HG03108 (cell line): ENCODE measurements around the gene CNTNAP2.

Experiments used
- ATAC-seq: cut with Tn5 transposase; IDR thresholded peaks from one replicate; pipeline ENCODE4 v1.9.1; 2021; ENCODE audit warnings: moderate library complexity; ENCODE audit not compliant: unreplicated experiment

The CNTNAP2 gene

DNA sequence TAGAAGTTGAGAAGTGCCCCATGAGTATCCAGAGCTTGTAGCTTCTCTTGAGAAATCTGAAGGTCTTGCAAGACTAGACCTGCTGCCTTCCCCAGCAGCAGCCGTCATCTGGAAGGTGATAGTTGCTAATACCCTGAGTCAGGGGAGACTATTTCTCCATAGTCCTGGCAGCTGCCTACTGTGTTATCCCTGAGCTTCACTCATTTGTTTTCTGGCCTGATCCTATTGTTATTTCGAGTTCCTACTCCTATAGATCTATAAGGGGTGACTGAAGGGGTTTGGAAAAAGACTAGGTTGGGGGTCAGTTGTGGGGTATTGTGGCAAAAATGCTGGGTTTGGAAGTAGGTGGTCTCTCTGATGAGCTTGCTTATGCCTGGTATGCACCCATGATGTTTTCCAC, 297.8 kb downstream of the CNTNAP2 start:
- no peak for ATAC-seq

DNA sequence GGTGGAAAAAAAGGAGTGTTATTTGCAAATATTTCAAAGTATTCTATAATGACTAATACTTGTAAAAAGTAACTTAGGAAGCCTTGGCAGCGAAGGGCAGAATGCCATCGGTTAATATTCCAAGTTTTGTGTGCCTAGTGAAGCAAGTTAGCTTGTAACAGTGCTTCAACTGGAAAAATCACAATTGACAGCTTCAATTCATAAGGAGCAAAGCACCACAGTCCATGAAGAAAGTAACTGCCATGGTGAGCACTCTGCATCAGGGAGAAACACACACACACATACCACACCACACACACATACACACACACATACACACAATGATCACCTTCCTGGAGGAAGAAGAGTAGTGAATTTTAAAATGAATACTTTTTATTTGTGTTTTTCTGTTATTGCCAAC, 298.3 kb downstream of the CNTNAP2 start:
- ATAC-seq, result no peak

DNA sequence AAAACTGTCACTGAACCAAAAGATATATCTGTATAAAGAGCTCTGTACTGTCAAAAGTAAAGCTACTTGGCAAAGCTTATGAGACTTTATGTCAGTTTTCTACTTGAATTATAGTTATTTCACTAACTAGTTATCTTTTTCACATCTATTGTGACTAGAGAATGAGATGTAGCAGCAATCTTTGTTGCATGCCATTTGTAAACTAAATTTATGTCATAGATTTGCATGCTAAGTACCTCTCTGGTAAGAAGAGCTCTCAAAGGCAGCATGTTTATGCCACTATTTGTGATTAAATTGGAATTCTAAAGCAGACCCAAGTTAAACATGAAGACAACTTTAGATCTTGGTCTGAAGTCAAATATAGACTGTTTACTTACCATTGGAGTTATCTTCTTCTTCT, 300.6 kb downstream of the CNTNAP2 start:
- no peak for ATAC-seq

DNA sequence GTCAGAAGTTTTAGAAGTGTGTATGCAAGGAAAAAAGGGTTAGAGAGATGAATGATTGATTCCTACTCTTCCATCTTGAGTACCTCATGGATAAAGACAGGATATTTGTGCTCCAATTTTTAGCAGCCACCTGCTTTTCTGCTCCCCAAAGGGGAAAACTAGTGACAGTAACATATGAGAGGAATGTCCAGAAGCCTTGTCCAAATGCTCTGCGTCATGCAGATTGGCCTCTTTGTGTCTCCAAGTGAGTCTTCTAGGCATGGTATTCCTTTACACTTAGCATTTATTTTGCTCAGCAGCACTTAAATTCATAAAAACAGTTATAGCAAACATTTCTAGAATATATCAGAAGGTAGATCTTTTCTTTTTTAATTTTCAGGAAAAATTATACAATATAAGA, 306.8 kb downstream of the CNTNAP2 start:
- ATAC-seq, result no peak

DNA sequence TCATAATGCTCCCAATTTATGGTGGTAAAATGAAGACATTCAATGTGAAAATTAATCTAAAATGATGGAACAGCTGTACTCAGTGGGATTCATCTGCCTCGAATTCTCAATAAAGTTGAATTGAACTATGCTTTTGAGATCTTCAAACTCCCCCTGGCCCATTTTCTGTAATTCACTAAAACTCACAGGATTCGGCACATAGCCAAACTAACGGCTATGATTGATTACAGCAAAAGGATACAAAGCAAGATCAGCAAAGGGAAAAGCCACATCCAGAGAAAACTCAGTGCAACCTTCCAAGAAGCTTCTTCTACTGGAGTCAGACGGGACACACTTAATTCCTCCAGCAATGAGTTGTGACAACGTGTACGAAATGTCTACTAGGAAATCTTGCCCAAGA, 307.5 kb downstream of the CNTNAP2 start:
- no peak for ATAC-seq

DNA sequence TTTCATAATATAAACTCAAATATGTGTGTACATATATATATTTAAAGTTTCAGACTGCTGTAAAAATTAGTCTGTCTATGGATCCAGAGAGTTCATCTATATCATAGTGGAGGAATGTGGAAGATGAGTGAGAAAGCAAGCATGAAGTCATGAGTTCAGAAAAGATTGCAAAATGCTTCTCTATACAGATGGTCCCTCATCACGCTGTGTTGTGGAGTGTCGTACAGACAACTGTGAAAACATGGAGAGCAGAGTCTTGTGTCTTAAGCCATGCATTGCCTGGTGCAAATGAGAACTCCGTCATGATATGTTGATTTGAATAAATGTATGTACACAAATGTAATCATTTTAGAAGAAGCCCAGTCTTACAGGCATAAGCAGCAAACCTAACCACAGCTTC, 316.9 kb downstream of the CNTNAP2 start:
- ATAC-seq, result no peak

DNA sequence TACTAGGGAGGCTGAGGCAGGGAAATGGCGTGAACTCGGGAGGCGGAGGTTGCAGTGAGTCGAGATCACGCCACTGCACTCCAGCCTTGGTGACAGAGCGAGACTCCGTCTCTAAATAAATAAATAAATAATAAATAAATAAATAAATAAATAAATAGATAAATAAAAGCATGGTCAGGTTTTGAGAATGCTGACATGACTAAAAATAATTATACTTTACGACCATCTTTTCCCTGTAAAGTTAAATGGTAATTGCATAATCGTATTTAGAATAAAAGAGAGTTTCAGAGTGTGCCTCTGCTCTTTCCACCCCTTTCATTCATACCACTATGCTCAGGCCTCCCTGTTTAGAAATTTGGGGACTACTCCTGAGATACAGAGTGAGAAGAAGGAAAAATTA, 326.5 kb downstream of the CNTNAP2 start:
- no peak for ATAC-seq

DNA sequence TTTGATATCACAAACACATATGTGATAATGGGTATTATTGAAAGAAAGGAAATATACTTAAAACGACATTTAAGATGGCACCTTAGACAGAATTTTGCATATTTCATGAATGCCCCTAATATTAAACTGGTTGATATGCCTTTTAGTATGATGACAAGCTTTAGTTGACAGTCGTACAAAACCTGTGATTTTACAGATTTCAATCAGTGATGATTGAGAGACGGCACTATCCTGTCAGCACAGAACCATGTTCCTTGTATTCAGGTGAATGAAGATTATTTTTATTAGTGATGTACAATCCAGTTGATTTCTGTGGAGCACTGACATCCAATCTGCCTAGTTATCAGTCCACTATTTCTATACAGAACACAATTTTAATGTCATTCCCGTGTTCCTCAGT, 333.0 kb downstream of the CNTNAP2 start:
- no peak for ATAC-seq

DNA sequence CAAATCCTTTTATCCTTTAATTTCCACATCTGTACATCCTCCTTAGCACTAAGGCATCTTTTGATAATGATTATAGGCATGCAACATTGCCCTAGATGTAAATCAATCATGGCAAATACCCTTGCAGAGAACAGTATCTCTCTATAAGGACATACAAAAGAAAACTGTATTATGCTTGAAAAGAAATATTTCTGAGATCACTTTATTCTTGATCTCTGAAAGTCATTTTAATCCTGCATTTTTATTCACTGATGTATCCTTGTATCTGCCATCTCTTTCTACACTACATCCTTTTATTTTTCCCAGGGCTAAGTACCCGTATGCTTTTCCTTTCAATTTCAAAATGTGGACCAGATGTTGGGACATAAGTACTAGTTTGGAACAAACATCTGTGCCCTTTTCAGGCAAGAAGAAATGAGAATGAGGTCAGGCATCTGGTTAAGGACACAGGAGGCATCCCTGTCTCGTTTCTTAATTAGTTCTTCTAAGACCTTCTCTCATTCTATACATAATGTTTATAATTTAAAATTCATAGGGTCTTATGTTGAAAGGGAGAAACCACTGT, 338.6 kb downstream of the CNTNAP2 start:
- ATAC-seq, result no peak

DNA sequence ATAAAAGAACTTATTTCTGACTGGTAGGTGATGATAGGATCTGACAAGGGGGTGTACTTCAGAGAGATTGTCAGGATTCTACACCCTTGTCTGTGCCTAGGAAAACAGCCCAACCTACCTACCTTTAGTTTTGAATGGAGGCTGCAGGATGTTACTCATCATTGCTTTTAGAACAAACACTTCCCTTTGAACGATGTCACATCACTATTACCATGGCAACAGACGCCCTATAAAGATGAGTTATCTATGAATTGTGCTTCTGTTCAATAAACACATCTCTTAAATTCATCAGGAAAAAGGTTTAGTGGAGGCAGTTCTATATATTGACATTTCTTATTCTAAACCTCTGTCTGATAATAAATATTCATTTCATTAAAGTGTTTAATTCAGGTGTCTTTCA, 362.4 kb downstream of the CNTNAP2 start:
- no peak for ATAC-seq

DNA sequence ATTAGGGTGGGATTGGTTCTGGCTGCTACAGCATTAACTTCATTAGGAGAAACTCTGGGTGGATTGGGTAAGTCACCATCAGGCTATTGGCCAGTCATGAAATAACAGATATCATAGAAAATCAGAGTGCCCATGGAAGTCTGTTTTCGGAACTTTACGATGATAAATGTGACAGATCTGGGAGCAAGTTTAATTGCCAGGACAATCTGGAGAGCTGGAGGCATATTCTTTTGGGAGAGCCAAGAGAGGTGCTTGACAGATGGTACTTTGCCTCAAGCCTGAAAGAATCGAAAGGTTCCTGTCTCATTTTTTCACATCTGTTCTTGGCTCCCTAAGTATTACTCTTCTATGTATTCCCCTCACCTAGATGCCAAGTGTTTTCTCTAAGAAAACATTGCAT, 369.9 kb downstream of the CNTNAP2 start:
- no peak for ATAC-seq

DNA sequence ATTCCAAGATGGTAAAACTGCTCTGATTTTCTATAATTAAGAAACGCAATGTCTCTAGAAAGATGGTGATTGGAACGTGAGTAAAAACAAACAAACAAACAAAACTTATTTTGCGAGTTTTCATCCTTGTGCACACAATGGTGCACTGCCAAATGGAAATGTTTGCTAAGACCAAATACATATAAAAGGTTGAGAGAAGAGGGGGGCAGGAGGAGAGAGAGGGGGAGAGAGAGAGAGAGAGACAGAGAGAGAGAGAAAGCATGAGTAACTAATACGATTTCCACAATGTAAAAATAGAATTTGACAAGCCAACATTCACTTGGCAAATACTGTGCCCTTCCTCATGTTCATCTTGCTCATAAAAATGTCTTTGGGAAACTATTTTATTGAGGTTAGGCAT, 375.4 kb downstream of the CNTNAP2 start:
- ATAC-seq, result no peak

DNA sequence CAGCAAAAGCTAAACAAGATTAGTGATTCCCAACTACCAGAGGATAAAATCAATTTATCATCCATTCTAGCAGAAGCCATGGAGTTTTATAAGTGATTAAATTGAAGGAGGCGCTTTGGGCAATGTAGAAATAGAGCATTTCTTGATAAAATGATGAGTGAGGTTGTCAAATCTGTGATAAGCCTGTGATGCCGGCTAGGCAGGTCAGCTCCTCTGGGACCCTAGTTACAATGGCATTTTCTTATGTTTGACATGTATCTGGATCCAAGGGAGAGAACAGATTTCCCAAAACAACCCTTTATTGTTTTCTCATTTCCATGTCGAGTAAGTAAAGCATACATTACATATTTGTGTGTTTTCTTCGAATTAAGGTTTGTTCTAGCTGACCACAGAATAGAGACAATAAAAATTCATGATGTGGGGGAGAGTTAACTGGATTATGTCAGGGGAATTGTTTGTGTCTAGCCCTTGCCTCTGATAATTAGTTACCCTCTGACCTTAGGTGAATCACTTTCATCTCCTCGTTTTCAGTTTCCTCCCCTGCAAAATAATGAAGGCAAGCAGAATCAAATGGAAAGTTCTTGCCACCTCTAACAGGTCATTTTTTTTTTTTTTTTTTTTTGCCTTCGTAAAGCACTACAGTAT, 378.5 kb downstream of the CNTNAP2 start:
- no peak for ATAC-seq

DNA sequence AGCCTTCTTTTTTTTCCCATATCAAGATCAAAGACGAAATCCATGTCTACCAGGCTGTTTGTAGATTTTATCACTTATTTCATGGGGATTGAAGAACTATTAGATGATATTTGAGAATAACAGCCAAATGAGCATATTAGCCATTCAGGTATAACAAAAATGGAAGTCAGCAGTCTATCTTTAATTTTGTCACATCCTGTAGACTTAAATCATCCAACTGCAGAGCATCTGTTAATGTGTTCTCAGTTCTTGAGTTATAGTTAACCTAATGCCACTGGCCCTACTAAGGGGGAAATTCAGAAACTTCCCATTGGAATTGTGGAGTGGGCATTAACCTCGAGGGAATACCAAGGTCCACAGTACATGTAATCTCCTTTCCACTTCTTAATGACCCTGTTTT, 380.1 kb downstream of the CNTNAP2 start:
- ATAC-seq, result no peak

DNA sequence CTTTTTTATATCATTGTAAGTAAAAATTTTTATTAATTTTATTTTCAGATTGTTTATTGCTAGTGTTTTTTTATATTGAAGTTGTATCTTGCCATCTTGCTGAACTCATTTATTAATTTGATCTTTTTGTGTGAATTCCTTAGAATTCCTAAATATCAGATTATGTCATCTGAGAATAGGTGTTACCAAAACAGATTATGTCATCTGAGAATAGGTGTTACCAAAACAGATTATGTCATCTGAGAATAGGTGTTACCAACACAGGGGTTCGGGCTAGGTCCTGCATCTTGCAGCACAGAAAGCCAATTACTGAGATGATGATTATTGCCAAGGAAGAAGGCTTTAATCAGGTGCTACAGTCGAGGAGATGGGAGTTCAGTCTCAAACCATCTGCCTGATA, 383.4 kb downstream of the CNTNAP2 start:
- no peak for ATAC-seq

DNA sequence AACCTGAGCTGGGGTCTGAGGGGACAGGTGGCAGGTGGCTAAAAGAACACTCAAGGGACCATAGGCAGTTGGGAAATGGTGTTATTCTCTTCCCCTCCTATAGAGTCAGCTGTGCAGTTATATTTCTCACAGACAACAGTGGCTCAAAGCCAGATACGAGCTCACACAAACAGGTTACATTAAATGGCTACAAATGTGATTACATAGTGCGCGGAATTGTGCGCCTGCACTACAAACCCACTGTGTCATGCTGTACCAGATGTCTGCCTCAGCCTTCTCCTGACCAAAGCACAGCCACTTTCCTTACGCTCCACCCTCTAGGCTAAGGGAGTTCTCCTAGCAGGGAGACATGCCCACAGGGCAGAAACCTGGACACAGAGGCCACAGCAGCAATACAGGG, 387.2 kb downstream of the CNTNAP2 start:
- ATAC-seq, result no peak

DNA sequence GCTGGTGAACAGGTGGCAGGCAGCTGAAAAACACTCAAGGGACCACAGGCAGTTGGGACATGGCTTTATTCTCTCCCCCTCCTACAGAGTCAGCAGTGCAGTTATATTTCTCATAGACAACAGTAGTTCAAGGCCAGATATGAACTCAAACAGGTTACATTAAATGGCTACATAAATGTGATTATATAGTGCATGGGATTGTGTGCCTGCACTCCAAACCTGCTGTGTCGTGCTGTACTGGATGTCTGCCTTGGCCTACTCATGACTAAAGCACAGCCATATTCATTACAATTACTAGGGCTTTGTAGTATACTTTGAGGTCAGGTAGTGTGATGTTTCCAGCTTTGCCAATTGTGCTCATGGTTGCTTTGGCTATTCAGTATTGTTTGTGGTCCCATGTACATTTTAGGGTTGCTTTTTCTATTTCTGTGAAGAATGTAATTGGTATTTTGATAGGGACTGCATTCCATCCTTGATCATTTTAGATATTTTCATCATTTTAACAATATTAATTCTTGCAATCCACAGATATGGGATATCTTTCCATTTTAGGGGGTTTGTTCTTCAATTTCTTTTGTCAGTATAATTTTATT, 393.6 kb downstream of the CNTNAP2 start:
- ATAC-seq, result no peak

DNA sequence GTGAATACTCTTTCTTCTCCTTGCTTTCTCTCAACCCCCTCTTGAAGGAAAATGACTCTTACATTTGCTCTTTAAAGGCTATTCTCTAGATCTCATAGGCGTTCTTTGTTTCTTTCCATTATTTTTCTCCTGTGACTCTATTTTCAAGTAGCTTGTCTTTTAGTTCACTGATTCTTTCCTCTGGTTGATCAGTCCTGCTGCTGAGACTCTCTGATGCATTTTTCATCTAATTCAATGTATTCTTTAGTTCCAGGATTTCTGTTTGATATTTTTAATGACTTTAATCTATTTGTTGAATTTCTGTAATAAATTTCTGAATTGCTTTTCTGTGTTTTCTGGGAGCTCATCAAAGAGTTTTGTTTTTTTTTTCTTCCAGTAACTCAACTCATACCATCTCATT, 397.7 kb downstream of the CNTNAP2 start:
- ATAC-seq, result no peak

DNA sequence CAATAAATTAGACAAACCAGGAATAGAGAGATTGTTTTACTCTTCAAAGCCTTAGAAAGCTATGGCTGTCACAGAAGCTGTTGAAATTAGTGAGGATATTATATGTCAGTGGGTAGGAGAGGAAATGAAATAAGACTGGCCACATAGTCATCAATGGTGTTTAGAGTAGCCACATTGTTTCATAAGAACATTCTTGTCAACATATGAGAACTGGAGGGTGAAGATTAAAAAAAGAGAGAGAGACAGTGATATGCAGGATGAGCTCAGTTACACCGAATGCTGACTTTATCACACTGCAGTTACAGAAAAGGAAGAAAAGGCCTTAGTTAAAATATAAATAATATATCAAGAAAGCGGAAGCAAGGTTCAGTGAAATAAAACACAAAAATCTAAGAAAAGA, 412.0 kb downstream of the CNTNAP2 start:
- ATAC-seq, result no peak

DNA sequence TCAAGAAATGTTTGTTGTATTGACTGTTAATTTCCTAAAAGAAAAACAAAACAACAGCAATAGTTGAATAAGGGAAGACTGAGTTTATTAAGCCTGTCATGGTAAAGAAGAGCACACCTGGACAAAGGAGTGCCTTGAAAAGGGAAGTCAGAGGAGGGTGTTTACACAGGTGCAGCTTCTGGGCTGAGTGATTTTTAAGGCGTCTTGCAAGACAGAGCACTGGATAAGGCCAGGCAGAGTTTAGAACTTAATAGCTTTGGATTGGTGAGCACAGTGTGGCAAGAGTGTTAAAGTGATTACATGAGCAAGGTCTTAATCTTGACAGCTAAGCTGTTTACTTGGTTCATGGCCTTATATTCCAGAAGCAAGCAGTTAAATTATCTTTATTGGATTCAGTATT, 423.2 kb downstream of the CNTNAP2 start:
- ATAC-seq, result no peak

DNA sequence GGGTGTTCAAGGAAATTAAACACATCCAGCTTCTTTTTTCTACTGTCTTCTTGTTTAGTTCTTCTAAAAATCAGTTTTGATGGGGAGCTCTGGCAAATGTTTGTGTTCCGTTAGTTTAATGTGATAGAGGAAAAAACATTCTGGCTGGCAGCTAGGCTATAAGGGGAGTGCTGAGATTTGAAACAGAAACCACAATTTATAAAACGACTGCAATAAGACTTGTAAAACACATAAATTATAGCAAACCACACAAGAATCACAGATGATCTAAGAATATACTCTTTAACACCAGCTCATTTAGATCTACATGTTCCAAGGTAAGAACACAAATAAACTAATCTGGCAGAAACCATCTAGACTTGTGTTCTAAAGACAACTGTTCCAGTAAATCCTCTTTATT, 425.5 kb downstream of the CNTNAP2 start:
- ATAC-seq, result no peak

DNA sequence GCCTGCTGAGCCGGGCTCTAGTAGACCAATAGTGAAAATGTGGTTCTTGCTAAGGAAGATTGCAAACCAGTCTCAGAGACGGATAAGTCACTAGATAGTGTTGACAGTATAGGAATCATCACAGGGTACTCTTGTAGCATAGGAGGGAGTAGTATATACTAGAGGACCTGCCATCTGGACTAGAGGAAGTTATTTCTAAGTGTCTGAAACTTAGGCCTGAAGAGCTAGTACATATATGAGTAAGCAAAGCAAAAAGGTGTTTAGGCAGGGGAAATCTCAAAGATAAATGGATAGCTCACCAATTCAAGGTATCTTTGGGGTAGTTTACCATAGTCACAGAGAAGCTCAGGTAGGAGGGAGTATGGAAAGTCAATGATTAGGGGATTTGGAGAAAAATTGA, 428.1 kb downstream of the CNTNAP2 start:
- no peak for ATAC-seq

DNA sequence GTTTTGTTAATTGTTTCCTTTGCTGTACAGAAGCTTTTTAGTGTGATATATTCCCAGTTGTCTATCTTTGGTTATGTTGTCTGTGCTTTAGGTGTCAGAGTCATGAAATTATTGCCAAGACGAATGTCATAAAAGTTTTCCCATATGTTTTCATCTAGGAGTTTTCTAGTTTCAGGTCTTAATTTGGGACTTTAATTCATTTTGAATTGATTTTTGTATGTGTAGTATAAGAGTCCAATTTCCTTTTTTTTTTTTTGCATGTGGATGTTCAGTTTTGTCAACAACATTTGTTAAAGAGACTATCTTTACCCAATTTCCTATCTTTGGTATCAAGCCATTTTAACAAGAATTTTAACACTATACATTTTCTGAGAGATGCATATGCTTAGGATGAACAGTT, 432.2 kb downstream of the CNTNAP2 start:
- ATAC-seq, result no peak
